WTC11 (cell line): ENCODE measurements around the gene EFCAB8. TPM values are rescaled to one million over a fixed set of nuclear protein-coding genes. Genes with fewer than 3 reads are reported as not detected.

Source experiments
- ATAC-seq: fragments of 200-7000 bp; cut with Tn5 transposase; 2 replicates; pipeline ENCODE4 v1.10.0; 2021; ENCODE audit warnings: mild to moderate bottlenecking, moderate library complexity
- CTCF ChIA-PET: fragments of 300-600 bp; sonication (Branson Sonifier 250); formaldehyde crosslinking; loops from one replicate; lab custom pipeline; 2021; ENCODE audit warnings: antibody characterized with exemption; lab: Charles Lee
- POLR2A ChIA-PET: fragments of 350-600 bp; sonication (Branson Sonifier 250); formaldehyde crosslinking; loops from one replicate; lab custom pipeline; 2021; ENCODE audit warnings: antibody characterized with exemption; lab: Charles Lee
- DNase-seq: peaks from one replicate; pipeline ENCODE4 v3.0.0; 2021; ENCODE audit warnings: low spot score
- H3K27ac Mint-ChIP-seq: 2 replicates; pipeline ENCODE4 v1.8.0; 2021; ENCODE audit warnings: mixed read lengths
- H3K27me3 Mint-ChIP-seq: 2 replicates; pipeline ENCODE4 v1.8.0; 2021; ENCODE audit warnings: low read depth, mild to moderate bottlenecking, moderate library complexity, mixed read lengths
- H3K36me3 Mint-ChIP-seq: 2 replicates; pipeline ENCODE4 v1.8.0; 2021; ENCODE audit warnings: mixed read lengths
- H3K4me1 Mint-ChIP-seq: 2 replicates; pipeline ENCODE4 v1.8.0; 2022; ENCODE audit warnings: mixed read lengths
- H3K4me3 Mint-ChIP-seq: 2 replicates; pipeline ENCODE4 v1.8.0; 2021; ENCODE audit warnings: mild to moderate bottlenecking, moderate library complexity, mixed read lengths
- H3K9me3 Mint-ChIP-seq: 2 replicates; pipeline ENCODE4 v1.8.0; 2021; ENCODE audit warnings: mixed read lengths
- ATF1 ChIP-seq: sonication (generic); formaldehyde crosslinking; IDR thresholded peaks from 2 replicates; pipeline ENCODE4 v1.8.1; 2023; ENCODE audit warnings: mild to moderate bottlenecking, moderate library complexity, missing genetic modification reagents
- ESRRA ChIP-seq: sonication (generic); formaldehyde crosslinking; IDR thresholded peaks from 2 replicates; pipeline ENCODE4 v1.8.1; 2022; ENCODE audit warnings: mild to moderate bottlenecking, missing genetic modification reagents, borderline replicate concordance
- FOXJ3 ChIP-seq: sonication (generic); formaldehyde crosslinking; IDR thresholded peaks from 2 replicates; pipeline ENCODE4 v1.9.0; 2021; ENCODE audit warnings: missing genetic modification reagents, mild to moderate bottlenecking, borderline replicate concordance
- FOXP1 ChIP-seq: sonication (generic); formaldehyde crosslinking; IDR thresholded peaks from 2 replicates; pipeline ENCODE4 v1.8.0; 2022; ENCODE audit warnings: missing genetic modification reagents, mild to moderate bottlenecking, moderate library complexity, borderline replicate concordance
- GTF2I ChIP-seq: fragments of 250-450 bp; sonication (Bioruptor Pico); conservative IDR thresholded peaks from 2 replicates; pipeline ENCODE4 v1.4.0; 2021; ENCODE audit warnings: mild to moderate bottlenecking
- JAZF1 ChIP-seq: fragments of 250-450 bp; sonication (Bioruptor Pico); IDR thresholded peaks from 2 replicates; pipeline ENCODE4 v1.9.0; 2021; ENCODE audit warnings: moderate library complexity, mild to moderate bottlenecking, inconsistent platforms
- JUN ChIP-seq: sonication (generic); formaldehyde crosslinking; IDR thresholded peaks from 2 replicates; pipeline ENCODE4 v1.8.0; 2023; ENCODE audit warnings: mild to moderate bottlenecking, missing genetic modification reagents
- NR2C2 ChIP-seq: sonication (generic); formaldehyde crosslinking; IDR thresholded peaks from 2 replicates; pipeline ENCODE4 v1.8.0; 2022; ENCODE audit warnings: mild to moderate bottlenecking, missing genetic modification reagents
- TEAD4 ChIP-seq: sonication (generic); formaldehyde crosslinking; IDR thresholded peaks from 2 replicates; pipeline ENCODE4 v1.8.0; 2022; ENCODE audit warnings: mild to moderate bottlenecking, missing genetic modification reagents
- ZNF219 ChIP-seq: sonication (generic); formaldehyde crosslinking; IDR thresholded peaks from 2 replicates; pipeline ENCODE4 v1.8.0; 2023; ENCODE audit warnings: missing genetic modification reagents, mild to moderate bottlenecking, borderline replicate concordance
- ZNF263 ChIP-seq: sonication (generic); formaldehyde crosslinking; IDR thresholded peaks from 2 replicates; pipeline ENCODE4 v1.8.1; 2022; ENCODE audit warnings: low read depth, mild to moderate bottlenecking, moderate library complexity, missing genetic modification reagents
- ZNF396 ChIP-seq: fragments of 250-450 bp; sonication (Bioruptor Pico); IDR thresholded peaks from 2 replicates; pipeline ENCODE4 v1.8.0; 2021; ENCODE audit warnings: mild to moderate bottlenecking, moderate library complexity, borderline replicate concordance
- total RNA-seq: library from RNA; stranded (reverse); gene quantifications from 3 replicates; pipeline ENCODE4 v1.2.3, GENCODE V29; 2021
- TF ChIP-seq, protein P1 (sequence below): sonication (generic); formaldehyde crosslinking; IDR thresholded peaks from 2 replicates; pipeline ENCODE4 v1.8.0; 2022; ENCODE audit warnings: mild to moderate bottlenecking, missing genetic modification reagents
- TF ChIP-seq, protein P2 (sequence below): sonication (generic); formaldehyde crosslinking; IDR thresholded peaks from 2 replicates; pipeline ENCODE4 v1.8.1; 2023; ENCODE audit warnings: mild to moderate bottlenecking, missing genetic modification reagents
- TF ChIP-seq, protein P3 (sequence below): sonication (generic); formaldehyde crosslinking; IDR thresholded peaks from 2 replicates; pipeline ENCODE4 v1.8.0; 2022; ENCODE audit warnings: mild to moderate bottlenecking, missing genetic modification reagents
- TF ChIP-seq, protein P4 (sequence below): sonication (generic); formaldehyde crosslinking; IDR thresholded peaks from 2 replicates; pipeline ENCODE4 v1.8.0; 2023; ENCODE audit warnings: missing genetic modification reagents, mild to moderate bottlenecking, borderline replicate concordance
- TF ChIP-seq, protein P5 (sequence below): sonication (generic); formaldehyde crosslinking; IDR thresholded peaks from 2 replicates; pipeline ENCODE4 v1.8.0; 2023; ENCODE audit warnings: mild to moderate bottlenecking, missing genetic modification reagents
- TF ChIP-seq, protein P6 (sequence below): fragments of 250-450 bp; sonication (Bioruptor Pico); IDR thresholded peaks from 2 replicates; pipeline ENCODE4 v1.9.0; 2021; ENCODE audit warnings: moderate library complexity, mild to moderate bottlenecking, inconsistent platforms, borderline replicate concordance
- TF ChIP-seq, protein P7 (sequence below): sonication (generic); formaldehyde crosslinking; conservative IDR thresholded peaks from 2 replicates; pipeline ENCODE4 v1.8.1; 2023; ENCODE audit warnings: mild to moderate bottlenecking, low read depth, missing genetic modification reagents, moderate library complexity
- TF ChIP-seq, protein P8 (sequence below): sonication (generic); formaldehyde crosslinking; IDR thresholded peaks from 2 replicates; pipeline ENCODE4 v1.8.1; 2022; ENCODE audit warnings: low read depth, mild to moderate bottlenecking, moderate library complexity, missing genetic modification reagents, borderline replicate concordance

Gene EFCAB8
- total RNA-seq, 1 experiment from 2014 or later: 0.17 TPM

DNA sequence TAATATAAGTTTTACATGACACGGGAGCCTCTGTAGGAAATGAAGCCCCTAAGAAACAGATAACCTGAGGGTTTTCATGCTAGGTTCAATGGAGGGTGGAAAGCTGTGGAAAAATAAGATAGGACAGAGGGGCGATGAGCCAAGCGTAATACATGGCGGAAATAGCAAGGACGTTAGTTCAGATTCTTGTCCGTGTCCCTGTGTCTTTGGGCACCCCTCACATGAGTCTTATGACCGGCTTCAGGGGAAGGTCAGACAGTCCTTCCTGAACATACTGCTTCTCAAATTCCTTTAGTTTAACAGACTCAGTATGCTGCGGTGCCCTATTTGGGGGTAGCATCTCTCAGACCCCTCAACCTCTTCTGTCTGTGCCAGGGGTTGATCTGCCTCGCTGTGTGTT, 20.8 kb downstream of the EFCAB8 start:
- CTCF ChIA-PET: interaction anchor here (1.1 kb wide), 1 partner anchor 89 kb away, joined by 3 read pairs; no protein-coding TSS in a partner anchor
- DNase-seq: no peak
- H3K27ac Mint-ChIP-seq: peak overlapping the region; percentile 69; the same call in 1 of the 2 replicates
- H3K4me3 Mint-ChIP-seq: no peak overlapping the region
- H3K4me1 Mint-ChIP-seq: peaks cover 5% of the 10 kb centered on the region; the same call in 1 of the 2 replicates
- H3K36me3 Mint-ChIP-seq: no peaks in the 10 kb centered on the region
- no peaks in the 10 kb centered on the region for H3K9me3 Mint-ChIP-seq
- TF ChIP-seq TEAD4 (CRISPR knock-in tag): no peak
- TF ChIP-seq, protein P1, sequence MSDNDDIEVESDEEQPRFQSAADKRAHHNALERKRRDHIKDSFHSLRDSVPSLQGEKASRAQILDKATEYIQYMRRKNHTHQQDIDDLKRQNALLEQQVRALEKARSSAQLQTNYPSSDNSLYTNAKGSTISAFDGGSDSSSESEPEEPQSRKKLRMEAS (CRISPR knock-in tag): no peak
- TF ChIP-seq, protein P2, sequence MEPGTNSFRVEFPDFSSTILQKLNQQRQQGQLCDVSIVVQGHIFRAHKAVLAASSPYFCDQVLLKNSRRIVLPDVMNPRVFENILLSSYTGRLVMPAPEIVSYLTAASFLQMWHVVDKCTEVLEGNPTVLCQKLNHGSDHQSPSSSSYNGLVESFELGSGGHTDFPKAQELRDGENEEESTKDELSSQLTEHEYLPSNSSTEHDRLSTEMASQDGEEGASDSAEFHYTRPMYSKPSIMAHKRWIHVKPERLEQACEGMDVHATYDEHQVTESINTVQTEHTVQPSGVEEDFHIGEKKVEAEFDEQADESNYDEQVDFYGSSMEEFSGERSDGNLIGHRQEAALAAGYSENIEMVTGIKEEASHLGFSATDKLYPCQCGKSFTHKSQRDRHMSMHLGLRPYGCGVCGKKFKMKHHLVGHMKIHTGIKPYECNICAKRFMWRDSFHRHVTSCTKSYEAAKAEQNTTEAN (CRISPR knock-in tag): no peak
- no peaks in the 10 kb centered on the region for H3K27me3 Mint-ChIP-seq
- POLR2A ChIA-PET: no interaction called here
- no peak for ATAC-seq

DNA sequence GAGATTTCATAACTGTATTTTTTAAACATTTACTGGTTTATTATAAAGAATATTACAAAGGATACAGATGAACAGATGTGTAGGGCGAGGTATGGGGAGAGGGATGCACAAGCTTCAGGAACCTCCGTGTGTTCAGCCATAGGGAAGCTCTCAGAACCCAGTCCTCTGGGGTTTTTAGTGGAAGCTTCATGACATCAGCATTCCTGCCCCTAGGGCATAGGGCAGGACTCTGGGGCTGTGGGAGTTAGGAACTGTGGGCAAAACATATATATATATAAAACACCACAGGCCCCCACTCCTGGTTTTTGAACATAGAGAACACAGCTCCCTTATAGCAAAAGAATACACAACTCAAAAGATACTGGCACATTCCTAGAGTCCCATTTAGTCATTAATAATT, 21.9 kb downstream of the EFCAB8 start:
- ATAC-seq: no peak
- CTCF ChIA-PET: interaction anchor here (0.8 to 1.3 kb wide), 5 partner anchors 14 to 102 kb away, joined by 3 to 10 read pairs (median 4); partner anchors contain the start of gene EFCAB8
- TF ChIP-seq, protein P3, sequence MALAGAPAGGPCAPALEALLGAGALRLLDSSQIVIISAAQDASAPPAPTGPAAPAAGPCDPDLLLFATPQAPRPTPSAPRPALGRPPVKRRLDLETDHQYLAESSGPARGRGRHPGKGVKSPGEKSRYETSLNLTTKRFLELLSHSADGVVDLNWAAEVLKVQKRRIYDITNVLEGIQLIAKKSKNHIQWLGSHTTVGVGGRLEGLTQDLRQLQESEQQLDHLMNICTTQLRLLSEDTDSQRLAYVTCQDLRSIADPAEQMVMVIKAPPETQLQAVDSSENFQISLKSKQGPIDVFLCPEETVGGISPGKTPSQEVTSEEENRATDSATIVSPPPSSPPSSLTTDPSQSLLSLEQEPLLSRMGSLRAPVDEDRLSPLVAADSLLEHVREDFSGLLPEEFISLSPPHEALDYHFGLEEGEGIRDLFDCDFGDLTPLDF: no peak
- no peak for TF ChIP-seq FOXP1 (CRISPR knock-in tag)
- no peak for TF ChIP-seq ATF1 (CRISPR knock-in tag)
- TF ChIP-seq, protein P4, sequence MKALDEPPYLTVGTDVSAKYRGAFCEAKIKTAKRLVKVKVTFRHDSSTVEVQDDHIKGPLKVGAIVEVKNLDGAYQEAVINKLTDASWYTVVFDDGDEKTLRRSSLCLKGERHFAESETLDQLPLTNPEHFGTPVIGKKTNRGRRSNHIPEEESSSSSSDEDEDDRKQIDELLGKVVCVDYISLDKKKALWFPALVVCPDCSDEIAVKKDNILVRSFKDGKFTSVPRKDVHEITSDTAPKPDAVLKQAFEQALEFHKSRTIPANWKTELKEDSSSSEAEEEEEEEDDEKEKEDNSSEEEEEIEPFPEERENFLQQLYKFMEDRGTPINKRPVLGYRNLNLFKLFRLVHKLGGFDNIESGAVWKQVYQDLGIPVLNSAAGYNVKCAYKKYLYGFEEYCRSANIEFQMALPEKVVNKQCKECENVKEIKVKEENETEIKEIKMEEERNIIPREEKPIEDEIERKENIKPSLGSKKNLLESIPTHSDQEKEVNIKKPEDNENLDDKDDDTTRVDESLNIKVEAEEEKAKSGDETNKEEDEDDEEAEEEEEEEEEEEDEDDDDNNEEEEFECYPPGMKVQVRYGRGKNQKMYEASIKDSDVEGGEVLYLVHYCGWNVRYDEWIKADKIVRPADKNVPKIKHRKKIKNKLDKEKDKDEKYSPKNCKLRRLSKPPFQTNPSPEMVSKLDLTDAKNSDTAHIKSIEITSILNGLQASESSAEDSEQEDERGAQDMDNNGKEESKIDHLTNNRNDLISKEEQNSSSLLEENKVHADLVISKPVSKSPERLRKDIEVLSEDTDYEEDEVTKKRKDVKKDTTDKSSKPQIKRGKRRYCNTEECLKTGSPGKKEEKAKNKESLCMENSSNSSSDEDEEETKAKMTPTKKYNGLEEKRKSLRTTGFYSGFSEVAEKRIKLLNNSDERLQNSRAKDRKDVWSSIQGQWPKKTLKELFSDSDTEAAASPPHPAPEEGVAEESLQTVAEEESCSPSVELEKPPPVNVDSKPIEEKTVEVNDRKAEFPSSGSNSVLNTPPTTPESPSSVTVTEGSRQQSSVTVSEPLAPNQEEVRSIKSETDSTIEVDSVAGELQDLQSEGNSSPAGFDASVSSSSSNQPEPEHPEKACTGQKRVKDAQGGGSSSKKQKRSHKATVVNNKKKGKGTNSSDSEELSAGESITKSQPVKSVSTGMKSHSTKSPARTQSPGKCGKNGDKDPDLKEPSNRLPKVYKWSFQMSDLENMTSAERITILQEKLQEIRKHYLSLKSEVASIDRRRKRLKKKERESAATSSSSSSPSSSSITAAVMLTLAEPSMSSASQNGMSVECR (CRISPR knock-in tag): no peak
- TF ChIP-seq JUN (CRISPR knock-in tag): no peak
- TF ChIP-seq, protein P5, sequence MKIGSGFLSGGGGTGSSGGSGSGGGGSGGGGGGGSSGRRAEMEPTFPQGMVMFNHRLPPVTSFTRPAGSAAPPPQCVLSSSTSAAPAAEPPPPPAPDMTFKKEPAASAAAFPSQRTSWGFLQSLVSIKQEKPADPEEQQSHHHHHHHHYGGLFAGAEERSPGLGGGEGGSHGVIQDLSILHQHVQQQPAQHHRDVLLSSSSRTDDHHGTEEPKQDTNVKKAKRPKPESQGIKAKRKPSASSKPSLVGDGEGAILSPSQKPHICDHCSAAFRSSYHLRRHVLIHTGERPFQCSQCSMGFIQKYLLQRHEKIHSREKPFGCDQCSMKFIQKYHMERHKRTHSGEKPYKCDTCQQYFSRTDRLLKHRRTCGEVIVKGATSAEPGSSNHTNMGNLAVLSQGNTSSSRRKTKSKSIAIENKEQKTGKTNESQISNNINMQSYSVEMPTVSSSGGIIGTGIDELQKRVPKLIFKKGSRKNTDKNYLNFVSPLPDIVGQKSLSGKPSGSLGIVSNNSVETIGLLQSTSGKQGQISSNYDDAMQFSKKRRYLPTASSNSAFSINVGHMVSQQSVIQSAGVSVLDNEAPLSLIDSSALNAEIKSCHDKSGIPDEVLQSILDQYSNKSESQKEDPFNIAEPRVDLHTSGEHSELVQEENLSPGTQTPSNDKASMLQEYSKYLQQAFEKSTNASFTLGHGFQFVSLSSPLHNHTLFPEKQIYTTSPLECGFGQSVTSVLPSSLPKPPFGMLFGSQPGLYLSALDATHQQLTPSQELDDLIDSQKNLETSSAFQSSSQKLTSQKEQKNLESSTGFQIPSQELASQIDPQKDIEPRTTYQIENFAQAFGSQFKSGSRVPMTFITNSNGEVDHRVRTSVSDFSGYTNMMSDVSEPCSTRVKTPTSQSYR (CRISPR knock-in tag): no peak
- no peak for TF ChIP-seq JAZF1 (CRISPR knock-in tag)
- no peak for TF ChIP-seq FOXJ3
- TF ChIP-seq, protein P6, sequence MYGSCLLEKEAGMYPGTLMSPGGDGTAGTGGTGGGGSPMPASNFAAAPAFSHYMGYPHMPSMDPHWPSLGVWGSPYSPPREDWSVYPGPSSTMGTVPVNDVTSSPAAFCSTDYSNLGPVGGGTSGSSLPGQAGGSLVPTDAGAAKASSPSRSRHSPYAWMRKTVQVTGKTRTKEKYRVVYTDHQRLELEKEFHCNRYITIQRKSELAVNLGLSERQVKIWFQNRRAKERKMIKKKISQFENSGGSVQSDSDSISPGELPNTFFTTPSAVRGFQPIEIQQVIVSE (CRISPR knock-in tag): no peak
- TF ChIP-seq NR2C2 (CRISPR knock-in tag): no peak
- TF ChIP-seq GTF2I: no peak
- TF ChIP-seq ESRRA (CRISPR knock-in tag): no peak
- TF ChIP-seq, protein P7, sequence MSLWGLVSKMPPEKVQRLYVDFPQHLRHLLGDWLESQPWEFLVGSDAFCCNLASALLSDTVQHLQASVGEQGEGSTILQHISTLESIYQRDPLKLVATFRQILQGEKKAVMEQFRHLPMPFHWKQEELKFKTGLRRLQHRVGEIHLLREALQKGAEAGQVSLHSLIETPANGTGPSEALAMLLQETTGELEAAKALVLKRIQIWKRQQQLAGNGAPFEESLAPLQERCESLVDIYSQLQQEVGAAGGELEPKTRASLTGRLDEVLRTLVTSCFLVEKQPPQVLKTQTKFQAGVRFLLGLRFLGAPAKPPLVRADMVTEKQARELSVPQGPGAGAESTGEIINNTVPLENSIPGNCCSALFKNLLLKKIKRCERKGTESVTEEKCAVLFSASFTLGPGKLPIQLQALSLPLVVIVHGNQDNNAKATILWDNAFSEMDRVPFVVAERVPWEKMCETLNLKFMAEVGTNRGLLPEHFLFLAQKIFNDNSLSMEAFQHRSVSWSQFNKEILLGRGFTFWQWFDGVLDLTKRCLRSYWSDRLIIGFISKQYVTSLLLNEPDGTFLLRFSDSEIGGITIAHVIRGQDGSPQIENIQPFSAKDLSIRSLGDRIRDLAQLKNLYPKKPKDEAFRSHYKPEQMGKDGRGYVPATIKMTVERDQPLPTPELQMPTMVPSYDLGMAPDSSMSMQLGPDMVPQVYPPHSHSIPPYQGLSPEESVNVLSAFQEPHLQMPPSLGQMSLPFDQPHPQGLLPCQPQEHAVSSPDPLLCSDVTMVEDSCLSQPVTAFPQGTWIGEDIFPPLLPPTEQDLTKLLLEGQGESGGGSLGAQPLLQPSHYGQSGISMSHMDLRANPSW (CRISPR knock-in tag): no peak
- no peak for TF ChIP-seq ZNF263
- TF ChIP-seq, protein P8, sequence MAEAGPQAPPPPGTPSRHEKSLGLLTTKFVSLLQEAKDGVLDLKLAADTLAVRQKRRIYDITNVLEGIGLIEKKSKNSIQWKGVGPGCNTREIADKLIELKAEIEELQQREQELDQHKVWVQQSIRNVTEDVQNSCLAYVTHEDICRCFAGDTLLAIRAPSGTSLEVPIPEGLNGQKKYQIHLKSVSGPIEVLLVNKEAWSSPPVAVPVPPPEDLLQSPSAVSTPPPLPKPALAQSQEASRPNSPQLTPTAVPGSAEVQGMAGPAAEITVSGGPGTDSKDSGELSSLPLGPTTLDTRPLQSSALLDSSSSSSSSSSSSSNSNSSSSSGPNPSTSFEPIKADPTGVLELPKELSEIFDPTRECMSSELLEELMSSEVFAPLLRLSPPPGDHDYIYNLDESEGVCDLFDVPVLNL (CRISPR knock-in tag): no peak
- TF ChIP-seq ZNF219 (CRISPR knock-in tag): no peak
- no peak for TF ChIP-seq ZNF396 (CRISPR knock-in tag)

More for the DNA sequence above, 21.9 kb downstream of the EFCAB8 start:
- POLR2A ChIA-PET: no interaction called here
- H3K4me1 Mint-ChIP-seq: peaks cover 5% of the 10 kb centered on the region; the same call in 1 of the 2 replicates
- H3K27ac Mint-ChIP-seq: no peak overlapping the region
- no peak for DNase-seq
- no peaks in the 10 kb centered on the region for H3K36me3 Mint-ChIP-seq
- no peaks in the 10 kb centered on the region for H3K27me3 Mint-ChIP-seq
- H3K4me3 Mint-ChIP-seq: no peak overlapping the region
- H3K9me3 Mint-ChIP-seq: no peaks in the 10 kb centered on the region
